Stimulated activated CD4-positive, alpha-beta T cell treated with anti-CD3 and anti-CD28 coated beads, Interleukin-4, amount 100 ng/mL, for 1 hour (primary cell): ENCODE results near the gene P4HA3.

Experiments
- DNase-seq: peaks from one replicate; pipeline ENCODE4 v3.0.0-alpha.2; 2020

Gene P4HA3

GRCh38 chr11:74257959-74258553 lies 53.4 kb downstream of the P4HA3 start:
- no peak for DNase-seq

GRCh38 chr11:74256378-74257133 lies 54.9 kb downstream of the P4HA3 start:
- no peak for DNase-seq

- DNase-seq = peak; percentile 41
Measured at GRCh38 chr11:74255741-74256375, 55.6 kb downstream of the P4HA3 start.

GRCh38 chr11:74253361-74253760 lies 58.1 kb downstream of the P4HA3 start:
- DNase-seq = no peak

- no peak for DNase-seq
Measured at GRCh38 chr11:74249496-74249895, 61.9 kb downstream of the P4HA3 start.

GRCh38 chr11:74248469-74248868 lies 63.0 kb downstream of the P4HA3 start:
- no peak for DNase-seq

- DNase-seq = no peak
Measured at GRCh38 chr11:74238243-74238642, 73.2 kb downstream of the P4HA3 start.

GRCh38 chr11:74237541-74237940 lies 73.9 kb downstream of the P4HA3 start:
- no peak for DNase-seq

GRCh38 chr11:74235121-74235520 lies 76.3 kb downstream of the P4HA3 start:
- no peak for DNase-seq

DNA sequence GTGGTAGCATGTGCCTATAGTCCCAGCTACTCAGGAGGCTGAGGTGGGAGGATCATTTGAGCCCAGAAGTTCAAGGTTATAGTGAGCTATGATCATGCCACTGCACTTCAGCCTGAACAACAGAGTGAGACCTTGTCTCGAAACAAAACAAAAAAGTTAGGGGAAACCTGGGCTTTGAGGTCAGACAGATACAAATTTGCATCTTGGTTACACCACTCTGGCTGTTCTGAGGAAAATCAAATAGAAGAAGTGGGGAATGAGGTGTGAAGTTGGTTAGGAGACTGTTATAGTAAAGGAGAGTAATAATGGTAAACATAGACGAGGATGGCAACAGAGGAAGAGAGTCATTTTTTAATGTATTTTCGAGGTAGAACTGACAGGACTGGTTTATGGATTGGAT lies 77.8 kb downstream of the P4HA3 start:
- DNase-seq = no peak

DNA sequence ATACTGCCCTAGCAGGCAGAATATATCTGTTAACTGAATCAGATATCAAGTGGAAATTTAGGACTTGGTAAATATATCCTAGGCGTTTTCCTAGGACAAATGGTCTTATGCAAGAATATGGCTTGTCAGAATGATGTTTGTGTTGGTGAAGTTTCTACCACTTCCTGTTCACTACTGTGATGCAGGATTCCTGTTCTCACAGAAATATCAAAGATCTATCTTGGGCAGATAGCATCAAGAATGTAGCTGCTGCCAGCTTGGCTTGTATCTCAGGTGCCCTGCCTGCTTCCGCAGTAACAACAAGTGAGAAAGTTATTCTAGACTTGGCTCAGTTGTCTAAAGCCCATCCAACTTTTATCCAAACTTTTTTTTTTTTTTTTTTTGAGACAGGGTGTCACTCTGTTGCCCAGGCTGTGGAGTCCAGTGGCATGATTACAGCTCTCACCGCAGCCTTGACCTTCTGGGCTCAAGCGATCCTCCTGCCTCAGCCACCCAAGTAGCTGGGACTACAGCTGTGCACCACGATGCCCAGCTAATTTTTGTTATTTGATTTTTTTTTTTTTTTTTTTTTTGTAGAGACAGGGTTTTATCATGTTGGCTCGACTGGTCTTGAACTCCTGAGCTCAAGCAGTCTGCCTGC lies 79.0 kb downstream of the P4HA3 start:
- no peak for DNase-seq

DNA sequence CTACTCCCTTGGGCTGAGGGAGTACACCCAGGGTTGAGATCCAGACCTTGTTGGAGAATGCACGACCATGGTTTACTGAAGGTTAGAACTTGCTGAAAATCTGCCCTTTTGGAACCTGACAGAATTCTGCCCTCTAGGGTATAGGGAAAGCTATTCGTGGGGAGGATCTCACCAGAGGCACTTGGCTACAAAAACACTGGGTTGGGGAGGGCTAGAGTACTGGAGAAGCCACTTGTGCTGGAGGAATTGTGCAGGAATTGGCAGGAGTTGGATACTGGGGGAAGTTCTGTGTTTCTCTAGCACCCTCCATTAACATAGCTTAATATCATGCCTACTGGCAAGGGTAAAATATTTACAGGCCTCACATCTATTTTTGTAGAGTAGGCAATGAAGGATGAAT lies 84.5 kb downstream of the P4HA3 start:
- DNase-seq = no peak

DNA sequence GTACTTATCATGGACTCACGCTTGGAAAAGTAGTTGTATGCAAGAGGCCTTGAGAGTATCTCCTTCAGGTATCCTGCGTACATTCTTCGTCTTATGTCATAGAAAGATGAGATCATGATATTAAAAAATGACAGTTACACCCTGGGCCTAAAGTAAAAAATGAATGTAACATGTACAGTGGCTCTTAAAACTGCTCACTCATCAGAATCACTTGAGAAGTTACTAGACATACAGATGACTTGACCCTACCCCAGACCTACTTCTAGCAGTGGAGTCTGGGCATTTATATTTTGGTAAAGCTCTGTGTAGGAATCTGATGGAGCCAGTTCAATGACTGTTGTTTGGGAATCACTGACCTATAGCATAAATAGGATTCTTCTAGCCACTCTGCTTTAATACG lies 85.9 kb downstream of the P4HA3 start:
- no peak for DNase-seq

GRCh38 chr11:74221816-74222215 lies 89.6 kb downstream of the P4HA3 start:
- no peak for DNase-seq

GRCh38 chr11:74220376-74220775 lies 91.1 kb downstream of the P4HA3 start:
- no peak for DNase-seq
